GM12878 (cell line): ENCODE results near the gene CD180. TPM values are rescaled to one million over a fixed set of nuclear protein-coding genes. Genes with fewer than 3 reads are reported as not detected.

Experiments
- ATAC-seq: fragments of 200-7000 bp; cut with Tn5 transposase; 3 replicates; pipeline ENCODE4 v1.9.1; 2020; ENCODE audit warnings: mild to moderate bottlenecking, moderate library complexity
- BruUV-seq: library from RNA; stranded (reverse); fragments of 400-500 nt; replicated peaks from 2 replicates; lab custom pipeline; 2021; lab: Mats Ljungman, UMichigan
- CTCF ChIA-PET: fragments of 300-600 bp; sonication (Branson Sonifier 250); formaldehyde crosslinking; extraction: SDS; loops from one replicate; lab custom pipeline; 2021; ENCODE audit warnings: inconsistent platforms; lab: Yijun Ruan, JAX
- POLR2A ChIA-PET: fragments of 350-600 bp; formaldehyde crosslinking; extraction: SDS; loops from one replicate; lab custom pipeline; 2021; ENCODE audit warnings: inconsistent platforms; lab: Charles Lee
- RAD21 ChIA-PET: fragments of 300-600 bp; sonication (Branson Sonifier 250); formaldehyde crosslinking; loops from one replicate; lab custom pipeline; 2023; ENCODE audit warnings: antibody characterized with exemption; ENCODE audit not compliant: unreplicated experiment; lab: Charles Lee
- SMC1A ChIA-PET: fragments of 300-600 bp; sonication (Branson Sonifier 250); formaldehyde crosslinking; loops from one replicate; lab custom pipeline; 2023; ENCODE audit not compliant: unreplicated experiment, uncharacterized antibody; lab: Charles Lee
- DNase-seq: peaks from one replicate; pipeline ENCODE4 v3.0.0-alpha.2; 2011; ENCODE audit warnings: low read depth, low spot score
- FAIRE-seq: peaks from 3 replicates; lab custom pipeline; 2011; peaks lifted over from hg19 to GRCh38; lab: Jason Lieb, UNC
- H2AFZ ChIP-seq: 2 replicates; pipeline ENCODE4 v1.6.0; 2011; ENCODE audit warnings: low read depth, low read length, control low read depth; ENCODE audit not compliant: control insufficient read depth
- H3K27ac ChIP-seq: 2 replicates; pipeline ENCODE4 v1.5.1; 2011; ENCODE audit warnings: control low read depth; ENCODE audit not compliant: control insufficient read depth, insufficient read depth
- H3K27me3 ChIP-seq, 2 experiments: replicated peaks in 1 of 2; 2 replicates each; pipeline versions ENCODE4 v1.6.0 to v1.6.1; 2011; ENCODE audit warnings: low read length in 1 of 2; ENCODE audit not compliant: control insufficient read depth in 2 of 2, insufficient read depth in 2 of 2
- H3K36me3 ChIP-seq, 2 experiments: 2 replicates each; pipeline ENCODE4 v1.5.1; 2011; ENCODE audit warnings: low read length in 1 of 2; ENCODE audit not compliant: control insufficient read depth in 2 of 2, insufficient read depth in 2 of 2
- H3K4me1 ChIP-seq: 2 replicates; pipeline ENCODE4 v1.6.1; 2011; ENCODE audit warnings: mild to moderate bottlenecking, low read length, moderate library complexity, mixed read lengths; ENCODE audit not compliant: control insufficient read depth, insufficient read depth
- H3K4me2 ChIP-seq: 2 replicates; pipeline ENCODE4 v1.6.0; 2011; ENCODE audit warnings: control low read depth; ENCODE audit not compliant: control insufficient read depth, insufficient read depth
- H3K4me3 ChIP-seq: fragments of 200-600 bp; sonication (generic); 2 replicates; pipeline ENCODE4 v1.5.1; 2016
- H3K79me2 ChIP-seq: 2 replicates; pipeline ENCODE4 v1.6.0; 2011; ENCODE audit warnings: low read length; ENCODE audit not compliant: control insufficient read depth, insufficient read depth
- H3K9ac ChIP-seq: 2 replicates; pipeline ENCODE4 v1.8.0; 2011; ENCODE audit warnings: low read length, control low read depth, mixed read lengths; ENCODE audit not compliant: control insufficient read depth, insufficient read depth
- H3K9me3 ChIP-seq: replicated peaks from 3 replicates; pipeline ENCODE4 v1.5.1; 2011; ENCODE audit warnings: mild to moderate bottlenecking, low read length; ENCODE audit not compliant: control insufficient read depth, insufficient read depth
- H4K20me1 ChIP-seq: 2 replicates; pipeline ENCODE4 v1.6.0; 2011; ENCODE audit not compliant: control insufficient read depth, insufficient read depth
- ELK1 ChIP-seq: IDR thresholded peaks from 2 replicates; pipeline ENCODE4 v1.6.1; 2012; ENCODE audit warnings: low read depth, low read length, improper control_type of control experiment
- KDM1A ChIP-seq: fragments of 200-600 bp; sonication (generic); IDR thresholded peaks from 2 replicates; pipeline ENCODE4 v1.6.1; 2016; ENCODE audit warnings: borderline replicate concordance
- MEF2B ChIP-seq: fragments of 450-650 bp; IDR thresholded peaks from 2 replicates; pipeline ENCODE4 v1.6.1; 2018; ENCODE audit warnings: mild to moderate bottlenecking, moderate library complexity; ENCODE audit not compliant: partially characterized antibody, poor library complexity, severe bottlenecking
- POLR2AphosphoS2 ChIP-seq: IDR thresholded peaks from 2 replicates; pipeline ENCODE4 v1.6.1; 2011; ENCODE audit warnings: low read depth, mild to moderate bottlenecking, low read length, improper control_type of control experiment, moderate library complexity
- RCOR1 ChIP-seq: conservative IDR thresholded peaks from 2 replicates; pipeline ENCODE4 v1.6.1; 2012; ENCODE audit warnings: low read depth, low read length, improper control_type of control experiment
- SMAD1 ChIP-seq: fragments of 450-650 bp; IDR thresholded peaks from 2 replicates; pipeline ENCODE4 v1.6.1; 2018; ENCODE audit warnings: mild to moderate bottlenecking, low read depth; ENCODE audit not compliant: partially characterized antibody
- SMC3 ChIP-seq: IDR thresholded peaks from 2 replicates; pipeline ENCODE4 v1.6.1; 2011; ENCODE audit warnings: low read length, improper control_type of control experiment, borderline replicate concordance
- SREBF1 ChIP-seq: IDR thresholded peaks from 2 replicates; pipeline ENCODE4 v1.6.1; 2012; ENCODE audit warnings: mild to moderate bottlenecking, low read length
- TAF1 ChIP-seq: IDR thresholded peaks from 2 replicates; pipeline ENCODE4 v1.6.1; 2011; ENCODE audit warnings: mild to moderate bottlenecking, low read depth, low read length, borderline replicate concordance
- WRNIP1 ChIP-seq: IDR thresholded peaks from 2 replicates; pipeline ENCODE4 v1.6.1; 2011; ENCODE audit warnings: low read depth, low read length, improper control_type of control experiment, borderline replicate concordance
- ZNF274 ChIP-seq: IDR thresholded peaks from one replicate; pipeline ENCODE4 v1.8.0; 2011; ENCODE audit not compliant: insufficient read length, insufficient read depth
- WGBS: methylation state at CpG from one replicate; pipeline ENCODE4 v1.1.6; 2016; ENCODE audit warnings: low lambda C conversion rate; ENCODE audit not compliant: insufficient replicate concordance, insufficient coverage; ENCODE audit errors: missing lambda C conversion rate; 5-methylcytosine and 5-hydroxymethylcytosine counted together
- in situ Hi-C: fragments of 300-500 bp; cut with MboI; formaldehyde crosslinking; loops from 9 replicates; pipeline ENCODE4 v1.14.3; 2018; ENCODE audit warnings: mixed read lengths
- intact Hi-C: fragments of 100-400 bp; cut with micrococcal nuclease; formaldehyde crosslinking; loops from one replicate; pipeline ENCODE4 v1.14.2; 2022; ENCODE audit not compliant: unreplicated experiment
- polyA plus RNA-seq, 11 experiments: library from polyadenylated mRNA; depleted of rRNA in 4 of 11; unstranded in 6 of 11; stranded (reverse) in 5 of 11; fragments of >200 nt; fragmentation: Nextera tagmentation in 4 of 11; fragmentation: Illumina TruSeq in 1 of 11; extraction: Ambion mirVana in 4 of 11; extraction: Trizol in 1 of 11; gene quantifications; 1 replicate in 1 of 11; 2 replicates in 10 of 11; pipeline versions ENCODE4 v1.2.1 to v1.2.3, GENCODE V29; 2011 to 2016; ENCODE audit warnings: inconsistent platforms in 2 of 11, missing spikeins in 2 of 11, low read depth in 1 of 11
- total RNA-seq, 4 experiments: library from RNA; depleted of rRNA in 3 of 4; stranded (reverse); fragments of >200 nt in 3 of 4; fragmentation: Illumina TruSeq in 1 of 4; extraction: Trizol in 1 of 4; gene quantifications; 2 replicates each; pipeline versions ENCODE4 v1.2.1 to v1.2.3, GENCODE V29; 2013 to 2021

Gene CD180
- total and polyA plus RNA-seq, 10 of the 15 experiments (the other 5 are each of a cell fraction or from before 2014, with no cell fraction given), result 0.22 to 9.7 (median 2.9) TPM

- ChIA-PET POLR2A (no interaction called here), SMC1A (interaction anchor here (3.5 kb wide), 1 partner anchor 47 kb away, joined by 24 read pairs; no protein-coding TSS in a partner anchor), CTCF (interaction anchor here (0.9 kb wide), 1 partner anchor 10 kb away, joined by 3 read pairs; no protein-coding TSS in a partner anchor), RAD21 (interaction anchor here (4.8 kb wide), 1 partner anchor 48 kb away, joined by 31 read pairs; no protein-coding TSS in a partner anchor)
- TF ChIP-seq ELK1 (no peak), TAF1 (no peak), RCOR1 (no peak), SREBF1 (no peak), SMC3 (no peak), POLR2AphosphoS2 (no peak), SMAD1 (no peak), ZNF274 (no peak), MEF2B (no peak), KDM1A (no peak), WRNIP1 (no peak)
- H3K4me1 ChIP-seq, result no peaks in the 10 kb centered on the region
- 93% methylated on average over 3 of the region's 3 CpGs for WGBS
- no peaks in the 10 kb centered on the region for H3K79me2 ChIP-seq
- ATAC-seq, result no peak
- intact Hi-C loops (no loop called here), in situ Hi-C loops (loop anchor here (5.0 kb wide), 1 partner anchor 52 kb away; no protein-coding TSS in a partner anchor)
- no peak overlapping the region for H3K4me3 ChIP-seq
- no TSS peak for BruUV-seq
- H3K27me3 ChIP-seq, result no peaks in the 10 kb centered on the region; a peak in 1 of 4 replicates
- H2AFZ ChIP-seq, result no peak overlapping the region
- H3K4me2 ChIP-seq, result no peak overlapping the region
- no peak overlapping the region for H3K27ac ChIP-seq
- DNase-seq, result no peak
- no peaks in the 10 kb centered on the region for H3K9me3 ChIP-seq
- H3K36me3 ChIP-seq, result no peaks in the 10 kb centered on the region
- H3K9ac ChIP-seq, result no peak overlapping the region
- no peaks in the 10 kb centered on the region for H4K20me1 ChIP-seq
- FAIRE-seq, result no peak
Observed at GRCh38 chr5:67160272-67160671, 36.3 kb downstream of the CD180 start.
